Natural killer cell treated with Interleukin-12 subunit alpha and Interleukin-12 subunit beta and Interleukin-15 and Interleukin-18, amount 100 ng/mL, for 72 hours (primary cell): ENCODE data around the gene TNFSF15. TPM values are rescaled to one million over a fixed set of nuclear protein-coding genes. Genes with fewer than 3 reads are reported as not detected.

Experiments
- ATAC-seq, 2 donors: fragments of 150-1000 bp; cut with Tn5 transposase in 1 of 2; sonication (Bioruptor Pico), chemical (Tn5 transposase) in 1 of 2; 2 replicates each; pipeline ENCODE4 v1.10.0; 2021
- DNase-seq: peaks from one replicate; pipeline ENCODE4 v3.0.0; 2022; ENCODE audit warnings: low spot score
- H3K27ac Mint-ChIP-seq, 2 donors: 1 replicate in 1 of 2; 2 replicates in 1 of 2; pipeline ENCODE4 v1.8.0; 2022; ENCODE audit warnings: mixed read lengths in 2 of 2, mild to moderate bottlenecking in 1 of 2, moderate library complexity in 1 of 2
- H3K27me3 Mint-ChIP-seq, 2 donors: 1 replicate in 1 of 2; 2 replicates in 1 of 2; pipeline ENCODE4 v1.8.0; 2022; ENCODE audit warnings: mixed read lengths in 2 of 2
- H3K36me3 Mint-ChIP-seq: one replicate; pipeline ENCODE4 v1.8.0; 2022; ENCODE audit warnings: mixed read lengths
- H3K4me1 Mint-ChIP-seq, 2 donors: 1 replicate in 1 of 2; 2 replicates in 1 of 2; pipeline ENCODE4 v1.8.0; 2022; ENCODE audit warnings: low read depth in 2 of 2, mixed read lengths in 2 of 2, mild to moderate bottlenecking in 1 of 2
- H3K4me3 Mint-ChIP-seq: one replicate; pipeline ENCODE4 v1.8.0; 2022; ENCODE audit warnings: mixed read lengths
- H3K9me3 Mint-ChIP-seq: 2 replicates; pipeline ENCODE4 v1.8.0; 2022; ENCODE audit warnings: mixed read lengths
- total RNA-seq, 2 donors: library from RNA; stranded (reverse); gene quantifications; one replicate each; pipeline ENCODE4 v1.2.3, GENCODE V29; 2022

TNFSF15 gene
- total RNA-seq, 2 donors from 2014 or later: 0.08 TPM; not detected in 1

DNA sequence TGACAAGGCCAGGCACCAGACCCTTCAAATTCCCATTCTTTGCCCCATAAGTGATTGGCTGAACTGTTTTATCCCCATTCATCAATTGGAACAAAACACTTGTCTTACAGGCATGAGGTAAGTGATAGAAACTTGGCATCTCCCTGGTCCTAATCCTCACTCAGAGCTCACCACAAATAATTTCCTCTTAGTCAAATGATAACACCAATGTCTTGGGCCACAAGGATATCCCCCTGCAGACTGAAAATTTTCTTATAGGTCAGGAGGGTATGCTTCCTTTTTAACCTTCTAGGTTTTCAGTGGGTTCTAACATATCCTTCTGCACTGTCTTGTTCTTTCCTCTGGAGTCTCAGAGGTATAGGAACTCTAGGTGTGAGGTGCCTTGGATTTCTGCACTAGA is 14.5 kb downstream of the TNFSF15 start:
- Mint-ChIP-seq H3K27me3 (peaks cover 0 to 7% of the 10 kb centered on the region in 2 donors), H3K36me3 (no peaks in the 10 kb centered on the region), H3K9me3 (no peaks in the 10 kb centered on the region), H3K27ac (no peak overlapping the region), H3K4me1 (no peaks in the 10 kb centered on the region), H3K4me3 (no peak overlapping the region)
- no peak for DNase-seq
- ATAC-seq: no peak

DNA sequence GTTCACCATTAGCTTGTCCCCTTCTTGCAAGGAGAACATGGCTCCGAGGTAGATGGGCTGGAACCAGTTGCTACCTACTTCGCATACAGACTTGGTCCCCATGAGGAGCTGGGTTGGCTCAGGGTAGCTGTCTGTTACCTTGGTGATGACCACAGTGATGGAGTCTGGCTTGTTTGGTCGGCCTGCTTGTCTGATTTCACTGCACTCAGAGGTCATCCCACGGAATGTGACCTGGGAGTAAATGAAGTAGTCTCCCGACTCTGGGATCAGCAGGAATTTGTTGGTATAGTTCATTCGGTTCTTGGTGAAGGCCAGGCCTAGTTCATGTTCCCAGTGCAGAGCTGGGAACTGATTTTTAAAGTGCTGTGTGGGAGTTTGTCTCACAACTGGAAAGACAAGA is 15.3 kb downstream of the TNFSF15 start:
- no peak for ATAC-seq
- Mint-ChIP-seq H3K9me3 (no peaks in the 10 kb centered on the region), H3K4me1 (no peaks in the 10 kb centered on the region), H3K36me3 (no peaks in the 10 kb centered on the region), H3K27me3 (peaks cover 5 to 7% of the 10 kb centered on the region in 2 donors), H3K27ac (no peak overlapping the region), H3K4me3 (no peak overlapping the region)
- DNase-seq: no peak

DNA sequence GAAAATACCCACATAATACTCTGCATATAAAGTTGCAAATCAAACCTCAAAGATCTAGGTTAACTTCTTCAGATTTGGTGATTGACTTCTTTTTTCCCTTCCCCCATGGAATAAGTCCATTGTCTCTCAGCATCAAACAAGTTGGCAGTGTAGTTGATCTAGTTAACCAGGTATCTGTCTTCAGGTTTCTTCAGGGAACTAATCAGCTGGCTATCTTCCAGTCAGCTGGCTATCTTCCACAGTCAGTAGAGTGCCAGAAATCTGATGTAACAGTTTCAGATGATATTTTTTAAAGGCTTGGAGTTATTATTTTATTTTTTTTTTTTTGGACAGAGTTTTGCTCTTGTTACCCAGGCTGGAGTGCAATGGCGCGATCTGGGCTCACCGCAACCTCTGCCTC is 16.8 kb downstream of the TNFSF15 start:
- Mint-ChIP-seq H3K4me3 (no peak overlapping the region), H3K27ac (no peak overlapping the region), H3K36me3 (no peaks in the 10 kb centered on the region), H3K9me3 (no peaks in the 10 kb centered on the region), H3K27me3 (peaks cover 2 to 11% of the 10 kb centered on the region in 2 donors), H3K4me1 (no peaks in the 10 kb centered on the region)
- ATAC-seq (no peak), DNase-seq (no peak)

DNA sequence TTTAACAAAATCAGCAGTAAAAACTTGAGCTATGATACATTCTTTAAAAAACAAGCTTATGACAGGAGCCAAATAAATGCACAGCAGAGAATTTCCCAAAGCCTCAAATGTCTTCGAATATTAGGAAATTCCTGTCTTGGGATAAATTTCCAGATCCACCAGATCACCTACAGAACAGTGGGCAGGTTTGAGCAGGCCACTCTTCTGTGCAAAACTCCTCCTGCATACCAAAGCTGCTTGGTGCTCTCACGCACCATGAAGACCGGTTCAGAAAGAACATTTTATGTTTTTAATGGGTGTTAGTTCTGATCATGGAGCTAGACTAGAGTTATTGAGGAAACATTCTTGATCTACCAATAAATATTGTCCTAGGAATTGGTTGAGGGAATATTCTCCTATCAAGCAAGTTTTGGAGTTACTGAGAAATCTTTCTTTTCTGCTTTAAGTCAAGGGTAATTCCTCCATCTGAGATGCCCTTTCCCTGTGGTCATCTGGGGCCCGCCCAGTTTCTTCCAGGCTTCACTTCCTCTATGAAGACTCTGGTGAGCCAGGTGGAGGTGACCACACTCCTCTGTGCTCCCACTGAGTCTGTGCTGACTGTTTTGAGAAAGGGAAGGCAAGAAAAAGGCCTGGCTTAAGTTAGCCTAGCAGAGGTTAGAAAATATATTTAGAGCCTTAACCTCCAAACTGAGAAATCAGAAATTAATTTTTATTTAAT is 17.9 kb downstream of the TNFSF15 start:
- Mint-ChIP-seq H3K27ac (no peak overlapping the region), H3K36me3 (no peaks in the 10 kb centered on the region), H3K4me1 (no peaks in the 10 kb centered on the region), H3K9me3 (no peaks in the 10 kb centered on the region), H3K4me3 (no peak overlapping the region), H3K27me3 (peaks cover 0 to 11% of the 10 kb centered on the region in 2 donors)
- DNase-seq (no peak), ATAC-seq (no peak)

DNA sequence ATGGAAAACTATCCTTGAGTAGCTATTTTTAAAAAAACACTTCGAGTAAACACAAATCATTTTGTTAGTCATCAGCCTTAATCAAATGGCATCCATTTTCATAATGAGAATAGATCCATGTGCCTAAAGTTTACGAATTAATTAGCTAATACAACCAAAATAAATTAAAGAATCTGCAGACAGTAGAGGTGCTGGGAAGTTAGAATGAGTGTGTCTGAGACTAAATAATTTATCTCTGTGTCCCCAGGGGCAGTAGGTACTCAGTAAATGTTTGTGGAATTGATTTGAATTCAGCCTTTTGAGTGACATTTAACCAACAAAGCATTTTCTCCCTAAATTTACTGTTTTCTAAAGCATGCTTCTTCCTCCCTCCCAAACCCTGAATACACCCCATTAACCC is 18.6 kb downstream of the TNFSF15 start:
- Mint-ChIP-seq H3K27ac (no peak overlapping the region), H3K36me3 (no peaks in the 10 kb centered on the region), H3K4me1 (no peaks in the 10 kb centered on the region), H3K27me3 (peaks cover 0 to 11% of the 10 kb centered on the region in 2 donors), H3K9me3 (no peaks in the 10 kb centered on the region), H3K4me3 (no peak overlapping the region)
- ATAC-seq (no peak), DNase-seq (no peak)

DNA sequence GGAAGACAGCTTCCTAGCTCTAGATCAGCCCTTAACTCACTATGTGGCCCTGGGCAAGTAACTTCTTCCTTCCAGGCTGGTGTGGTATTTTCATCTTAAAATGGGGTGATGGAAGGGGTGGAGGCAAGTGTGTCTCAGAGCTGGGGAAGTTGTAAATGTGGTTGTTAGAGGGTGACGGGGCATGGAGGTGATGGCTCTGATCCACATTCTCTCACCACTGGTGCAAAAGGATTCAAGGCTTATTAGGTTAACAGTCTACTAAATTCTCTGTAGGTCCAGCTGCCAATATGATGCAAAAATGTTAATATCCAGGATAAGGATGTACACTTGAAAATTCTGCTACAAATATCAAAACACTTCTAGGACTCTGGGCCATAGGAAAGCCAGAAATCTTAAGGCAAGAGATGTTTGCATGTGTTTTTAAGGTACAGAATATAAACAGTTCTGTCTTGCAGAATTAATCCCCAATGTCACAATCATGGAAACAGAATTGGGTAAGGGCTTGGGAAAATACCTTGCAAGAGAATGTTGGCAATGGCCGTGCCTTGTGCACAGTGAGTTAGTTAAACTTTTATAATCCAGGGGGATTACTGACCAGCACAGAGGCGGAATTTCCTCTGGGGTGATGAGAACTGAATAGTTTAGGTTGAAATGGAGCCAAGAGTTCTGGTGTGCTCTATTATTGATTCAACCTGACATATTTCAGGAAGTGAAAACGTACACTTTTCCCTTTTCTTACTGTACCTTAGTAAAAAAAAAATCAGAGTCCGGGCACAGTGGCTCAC is 19.8 kb downstream of the TNFSF15 start:
- Mint-ChIP-seq H3K4me3 (no peak overlapping the region), H3K36me3 (no peaks in the 10 kb centered on the region), H3K27ac (no peak overlapping the region), H3K9me3 (no peaks in the 10 kb centered on the region), H3K4me1 (no peaks in the 10 kb centered on the region), H3K27me3 (peaks cover 0 to 11% of the 10 kb centered on the region in 2 donors)
- DNase-seq: no peak
- ATAC-seq: no peak

DNA sequence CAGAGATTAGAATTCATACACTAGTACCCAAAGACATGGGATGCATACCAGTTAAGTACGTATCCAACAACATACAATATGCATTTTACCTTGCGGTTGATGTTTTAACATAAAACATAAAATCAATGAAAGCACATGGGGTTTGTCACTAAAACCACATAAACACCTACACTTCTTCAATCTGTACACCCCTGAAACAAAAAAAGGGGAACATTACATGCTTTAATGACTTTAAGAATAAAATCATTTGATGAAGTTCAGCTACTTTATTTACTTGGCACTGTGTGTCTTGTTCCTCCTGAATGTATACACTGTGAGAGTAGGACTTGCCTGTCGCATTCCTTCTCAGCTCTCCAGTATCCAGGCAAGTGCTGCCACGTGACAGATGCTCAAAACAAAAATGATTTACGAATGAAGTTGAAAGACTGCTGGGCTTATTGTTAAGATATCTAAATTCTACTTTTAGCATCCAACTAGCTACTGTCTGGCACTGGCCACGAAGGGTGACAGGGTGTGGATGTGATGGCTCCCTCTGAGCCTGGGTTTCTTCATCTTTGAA is 21.0 kb downstream of the TNFSF15 start:
- H3K27ac Mint-ChIP-seq: no peak overlapping the region
- H3K9me3 Mint-ChIP-seq: no peaks in the 10 kb centered on the region
- H3K27me3 Mint-ChIP-seq: peaks cover 0 to 11% of the 10 kb centered on the region in 2 donors
- no peak overlapping the region for H3K4me3 Mint-ChIP-seq
- no peaks in the 10 kb centered on the region for H3K4me1 Mint-ChIP-seq
- ATAC-seq (no peak), DNase-seq (no peak)
- H3K36me3 Mint-ChIP-seq: no peaks in the 10 kb centered on the region

DNA sequence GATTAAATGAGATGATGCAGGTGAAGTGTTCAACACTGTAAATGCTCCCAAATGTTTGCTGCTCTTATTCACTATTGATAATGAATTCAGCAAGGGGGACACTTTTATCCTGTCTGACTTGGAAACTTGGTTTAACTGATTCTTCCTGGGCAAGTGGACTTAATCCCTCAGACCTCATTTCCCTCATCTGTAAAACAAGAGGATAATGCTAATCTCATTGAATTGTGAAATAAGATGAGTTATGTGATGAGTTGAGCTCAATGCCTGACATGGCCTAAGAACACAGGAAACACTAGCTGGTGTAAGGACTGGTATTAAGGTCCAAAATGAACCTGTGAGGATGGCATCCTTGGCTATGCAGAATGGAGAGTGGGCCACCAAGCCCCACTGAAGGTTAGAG is 23.3 kb downstream of the TNFSF15 start:
- no peaks in the 10 kb centered on the region for H3K9me3 Mint-ChIP-seq
- no peak for ATAC-seq
- H3K4me1 Mint-ChIP-seq: no peaks in the 10 kb centered on the region
- peaks cover 9 to 25% of the 10 kb centered on the region in 2 donors for H3K27me3 Mint-ChIP-seq
- H3K4me3 Mint-ChIP-seq: no peak overlapping the region
- no peak for DNase-seq
- peaks cover 4% of the 10 kb centered on the region for H3K36me3 Mint-ChIP-seq
- no peak overlapping the region for H3K27ac Mint-ChIP-seq

DNA sequence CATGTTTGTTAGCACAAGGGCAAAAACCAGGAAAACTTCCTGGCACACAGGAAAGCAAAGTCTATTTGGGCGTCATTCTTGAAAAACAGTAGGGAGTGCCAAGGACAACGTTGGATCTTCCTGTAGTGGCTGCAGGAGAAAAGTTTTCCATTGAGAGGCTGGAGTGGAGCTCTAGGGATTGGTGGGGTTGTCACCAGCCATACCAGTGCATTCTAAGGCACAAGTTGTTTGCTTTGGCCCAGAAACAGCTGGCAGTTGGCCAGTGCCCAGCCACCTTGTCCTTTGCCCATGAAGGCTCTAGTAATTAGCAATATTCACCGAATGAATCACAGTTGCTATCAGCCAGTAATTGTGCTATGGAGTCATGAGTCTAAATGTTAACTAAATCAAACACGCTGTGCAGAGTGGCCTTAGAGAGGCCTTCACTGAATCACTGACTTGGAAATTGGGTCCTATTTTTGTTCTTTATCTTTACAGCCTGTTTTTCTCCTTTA is 26.4 kb downstream of the TNFSF15 start:
- Mint-ChIP-seq H3K4me1 (no peaks in the 10 kb centered on the region), H3K27ac (no peak overlapping the region), H3K9me3 (no peaks in the 10 kb centered on the region), H3K27me3 (peaks cover 12 to 23% of the 10 kb centered on the region in 2 donors), H3K4me3 (no peak overlapping the region), H3K36me3 (peaks cover 4% of the 10 kb centered on the region)
- ATAC-seq: no peak
- no peak for DNase-seq

DNA sequence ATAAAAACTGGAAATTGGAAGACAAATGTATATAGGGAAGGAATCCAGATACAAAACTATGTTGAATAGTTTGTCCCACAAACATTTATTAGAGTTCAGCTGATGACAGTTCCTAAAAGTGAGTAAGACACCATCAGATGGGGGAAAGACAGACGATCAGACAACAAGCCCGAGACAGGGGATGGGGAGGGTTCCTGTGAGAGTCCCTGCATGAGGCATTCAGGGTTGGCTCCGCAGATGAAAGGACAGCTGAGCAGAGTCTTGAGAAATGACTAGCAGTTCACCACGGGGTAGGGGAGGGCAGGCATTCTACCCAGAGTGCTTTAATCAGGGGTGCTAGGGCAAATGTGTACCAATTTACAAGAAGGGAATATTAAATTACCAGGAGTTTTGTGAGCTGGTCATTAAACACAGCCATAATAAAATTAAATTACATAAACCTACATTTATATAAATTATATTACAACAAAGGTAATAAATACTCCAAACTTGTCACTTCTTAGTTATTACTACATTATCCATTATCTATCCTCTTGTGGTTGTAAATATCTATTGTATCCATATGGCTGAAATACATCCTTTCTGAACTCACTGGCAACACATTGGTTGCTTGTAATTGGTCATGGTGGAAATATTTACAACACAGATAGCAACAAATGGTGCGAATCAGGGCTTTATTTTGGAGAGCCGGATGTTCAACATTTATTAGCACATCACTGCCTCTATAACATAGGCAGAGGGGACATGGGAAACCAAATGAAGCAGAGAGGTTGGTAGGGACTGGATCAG is 27.8 kb downstream of the TNFSF15 start:
- no peaks in the 10 kb centered on the region for H3K9me3 Mint-ChIP-seq
- peaks cover 12 to 23% of the 10 kb centered on the region in 2 donors for H3K27me3 Mint-ChIP-seq
- H3K4me1 Mint-ChIP-seq: no peaks in the 10 kb centered on the region
- no peak overlapping the region for H3K27ac Mint-ChIP-seq
- DNase-seq (no peak), ATAC-seq (peak in 1 of 2 donors; percentile 38)
- no peak overlapping the region for H3K4me3 Mint-ChIP-seq
- H3K36me3 Mint-ChIP-seq: peaks cover 4% of the 10 kb centered on the region

DNA sequence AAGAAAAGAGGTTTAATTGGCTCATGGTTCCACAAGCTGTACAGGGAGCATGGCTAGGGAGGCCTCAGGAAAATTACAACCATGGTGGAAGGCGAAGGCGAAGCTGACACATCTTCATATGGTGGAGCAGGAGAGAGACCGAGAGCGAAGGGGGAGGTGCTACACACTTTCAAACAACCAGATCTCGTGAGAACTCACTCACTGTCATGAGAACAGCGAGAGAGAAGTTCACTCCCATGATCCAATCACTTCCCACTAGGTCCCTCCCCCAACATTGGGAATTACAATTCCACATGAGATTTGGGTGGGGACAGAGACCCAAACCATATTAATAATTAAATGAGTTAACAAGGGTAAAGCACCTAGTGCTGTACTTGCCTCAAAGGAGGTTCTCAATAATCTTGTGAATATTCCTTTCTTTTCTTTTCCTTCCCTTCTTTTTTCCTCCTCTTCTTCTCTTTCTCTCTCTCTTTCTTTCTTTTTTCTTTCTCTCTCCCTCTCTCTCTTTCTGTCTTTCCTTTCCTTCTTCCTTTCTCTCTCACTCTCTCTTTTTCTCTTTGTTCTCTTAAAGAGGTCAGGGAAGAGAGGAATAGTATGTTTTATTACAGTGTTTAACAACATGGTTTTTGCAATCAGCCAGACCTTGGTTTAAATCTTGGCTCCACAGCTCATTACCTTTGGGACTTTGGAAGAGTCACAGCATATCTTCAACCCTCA is 29.0 kb downstream of the TNFSF15 start:
- no peak overlapping the region for H3K27ac Mint-ChIP-seq
- no peak overlapping the region for H3K4me3 Mint-ChIP-seq
- DNase-seq: no peak
- no peaks in the 10 kb centered on the region for H3K9me3 Mint-ChIP-seq
- no peaks in the 10 kb centered on the region for H3K4me1 Mint-ChIP-seq
- H3K36me3 Mint-ChIP-seq: peaks cover 4% of the 10 kb centered on the region
- no peak for ATAC-seq
- H3K27me3 Mint-ChIP-seq: peaks cover 12 to 23% of the 10 kb centered on the region in 2 donors

DNA sequence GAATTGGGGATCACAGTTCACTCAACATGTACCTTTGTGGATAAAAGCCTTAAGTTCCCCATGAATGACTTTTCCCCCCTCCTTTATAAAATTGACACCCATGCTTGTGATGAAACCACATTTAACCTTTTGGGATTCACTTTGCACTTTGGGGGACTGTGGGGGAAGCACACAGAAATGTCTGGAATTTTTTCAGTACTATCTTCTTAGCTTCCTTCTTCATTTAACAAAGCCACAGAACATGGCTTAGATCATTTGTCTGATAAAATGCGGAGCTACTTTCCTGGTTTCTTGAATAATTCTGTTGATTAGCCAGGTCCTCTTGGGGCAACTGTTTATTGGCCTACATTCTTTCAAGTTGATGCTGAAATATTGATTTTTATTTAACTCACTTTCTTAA is 29.9 kb downstream of the TNFSF15 start:
- ATAC-seq (no peak), DNase-seq (no peak)
- peaks cover 12 to 23% of the 10 kb centered on the region in 2 donors for H3K27me3 Mint-ChIP-seq
- H3K9me3 Mint-ChIP-seq: no peaks in the 10 kb centered on the region
- H3K27ac Mint-ChIP-seq: no peak overlapping the region
- no peaks in the 10 kb centered on the region for H3K4me1 Mint-ChIP-seq
- no peak overlapping the region for H3K4me3 Mint-ChIP-seq
- peaks cover 4% of the 10 kb centered on the region for H3K36me3 Mint-ChIP-seq

DNA sequence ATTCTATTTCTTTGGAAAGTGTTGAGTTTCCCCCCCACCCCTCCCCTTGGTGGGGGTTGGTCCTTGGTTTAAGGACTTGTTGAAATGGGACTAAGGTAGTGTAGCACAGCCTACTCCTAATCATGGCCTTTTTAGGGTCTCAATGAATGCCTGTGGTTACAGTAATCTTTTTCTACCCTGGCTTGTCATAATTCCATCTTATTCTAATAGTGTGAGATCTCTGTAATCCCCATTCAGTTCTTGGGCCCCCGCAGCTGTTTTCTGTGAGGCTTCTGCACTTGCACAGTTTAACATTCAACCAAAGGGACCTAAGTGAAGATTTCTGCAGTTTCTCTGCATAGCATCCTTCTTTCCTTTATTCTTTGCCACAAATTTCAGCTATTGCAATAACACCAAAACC is 30.7 kb downstream of the TNFSF15 start:
- Mint-ChIP-seq H3K27me3 (peaks cover 12 to 23% of the 10 kb centered on the region in 2 donors), H3K4me3 (no peak overlapping the region), H3K9me3 (no peaks in the 10 kb centered on the region), H3K36me3 (peaks cover 4% of the 10 kb centered on the region), H3K27ac (no peak overlapping the region), H3K4me1 (no peaks in the 10 kb centered on the region)
- DNase-seq (no peak), ATAC-seq (no peak)
